Esophagus muscularis mucosa (tissue), 3 donors: ENCODE data around the gene ATRN.

Experiments
- CTCF ChIP-seq, 3 experiments: fragments of 200-600 bp in 2 of 3; fragments of 450-650 bp in 1 of 3; sonication (generic) in 2 of 3; IDR thresholded peaks; one replicate each; pipeline ENCODE4 v1.5.1; 2017 to 2019; ENCODE audit warnings: antibody characterized with exemption in 3 of 3, mild to moderate bottlenecking in 2 of 3, moderate library complexity in 1 of 3
- POLR2A ChIP-seq: fragments of 450-650 bp; IDR thresholded peaks from one replicate; pipeline ENCODE4 v1.6.1; 2017; ENCODE audit warnings: antibody characterized with exemption, moderate library complexity, mild to moderate bottlenecking, low read depth

GRCh38 chr20:3681352-3681930 is 210.6 kb downstream of the ATRN start:
- no peak for TF ChIP-seq CTCF (IDR thresholded peaks at IDR 0.05)
- TF ChIP-seq POLR2A: no peak
